ENCODE data around the gene TRIM17.

GRCh38 chr1:228423404-228424053, 6.9 kb upstream of the TRIM17 start:
- TF ChIP-seq CTCF (IDR thresholded peaks at IDR 0.05; ENCODE audit: low read length) (no peak), EZH2 (optimal IDR thresholded peaks at IDR 0.05; ENCODE audit: low read depth, low read length) (no peak)
